ENCODE results near the gene GZMB.

DNA sequence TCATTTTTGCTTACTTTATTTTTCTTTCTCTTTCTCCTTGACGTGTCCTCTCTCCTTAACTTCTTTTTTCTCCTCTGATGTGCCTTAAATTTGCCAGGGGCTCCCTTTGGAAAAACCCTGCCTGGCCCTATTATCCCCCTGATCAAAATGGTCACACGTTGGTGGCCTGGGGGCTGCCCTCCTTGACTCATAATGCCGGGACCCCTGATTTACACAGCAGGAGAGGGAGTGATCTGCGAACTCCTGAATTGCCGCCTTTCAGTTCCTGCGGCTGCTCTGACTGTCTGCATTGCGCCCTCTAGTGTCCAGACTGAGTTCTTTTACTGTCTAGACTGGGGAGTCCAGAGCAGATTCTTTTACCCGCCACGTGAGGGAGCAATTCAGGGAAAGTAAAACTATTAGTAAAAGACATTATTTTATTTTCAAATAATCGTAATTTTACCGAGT, 44.8 kb upstream of the GZMB start:
- no peak for TF ChIP-seq EZH2 (IDR thresholded peaks at IDR 0.05; ENCODE audit: insufficient read depth, low read length)
- TF ChIP-seq, protein P1, sequence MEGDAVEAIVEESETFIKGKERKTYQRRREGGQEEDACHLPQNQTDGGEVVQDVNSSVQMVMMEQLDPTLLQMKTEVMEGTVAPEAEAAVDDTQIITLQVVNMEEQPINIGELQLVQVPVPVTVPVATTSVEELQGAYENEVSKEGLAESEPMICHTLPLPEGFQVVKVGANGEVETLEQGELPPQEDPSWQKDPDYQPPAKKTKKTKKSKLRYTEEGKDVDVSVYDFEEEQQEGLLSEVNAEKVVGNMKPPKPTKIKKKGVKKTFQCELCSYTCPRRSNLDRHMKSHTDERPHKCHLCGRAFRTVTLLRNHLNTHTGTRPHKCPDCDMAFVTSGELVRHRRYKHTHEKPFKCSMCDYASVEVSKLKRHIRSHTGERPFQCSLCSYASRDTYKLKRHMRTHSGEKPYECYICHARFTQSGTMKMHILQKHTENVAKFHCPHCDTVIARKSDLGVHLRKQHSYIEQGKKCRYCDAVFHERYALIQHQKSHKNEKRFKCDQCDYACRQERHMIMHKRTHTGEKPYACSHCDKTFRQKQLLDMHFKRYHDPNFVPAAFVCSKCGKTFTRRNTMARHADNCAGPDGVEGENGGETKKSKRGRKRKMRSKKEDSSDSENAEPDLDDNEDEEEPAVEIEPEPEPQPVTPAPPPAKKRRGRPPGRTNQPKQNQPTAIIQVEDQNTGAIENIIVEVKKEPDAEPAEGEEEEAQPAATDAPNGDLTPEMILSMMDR (IDR thresholded peaks at IDR 0.05; ENCODE audit: insufficient read depth, low read depth, low read length): peak; percentile 98

All from astrocyte (in vitro differentiated cells and primary cell).